ENCODE data around the gene TUBA3D. TPM values are rescaled to one million over a fixed set of nuclear protein-coding genes. Genes with fewer than 3 reads are reported as not detected.
A peak's percentile ranks its signal among the peaks of the same experiment; 100 is the strongest.
"Not testable (repeated sequence)": the region's sequence is repeated elsewhere in the genome, so short reads cannot be mapped to it uniquely, and the experiment has no call there.

Gene TUBA3D
- total RNA-seq, 1 donor from 2014 or later: not detected

DNA sequence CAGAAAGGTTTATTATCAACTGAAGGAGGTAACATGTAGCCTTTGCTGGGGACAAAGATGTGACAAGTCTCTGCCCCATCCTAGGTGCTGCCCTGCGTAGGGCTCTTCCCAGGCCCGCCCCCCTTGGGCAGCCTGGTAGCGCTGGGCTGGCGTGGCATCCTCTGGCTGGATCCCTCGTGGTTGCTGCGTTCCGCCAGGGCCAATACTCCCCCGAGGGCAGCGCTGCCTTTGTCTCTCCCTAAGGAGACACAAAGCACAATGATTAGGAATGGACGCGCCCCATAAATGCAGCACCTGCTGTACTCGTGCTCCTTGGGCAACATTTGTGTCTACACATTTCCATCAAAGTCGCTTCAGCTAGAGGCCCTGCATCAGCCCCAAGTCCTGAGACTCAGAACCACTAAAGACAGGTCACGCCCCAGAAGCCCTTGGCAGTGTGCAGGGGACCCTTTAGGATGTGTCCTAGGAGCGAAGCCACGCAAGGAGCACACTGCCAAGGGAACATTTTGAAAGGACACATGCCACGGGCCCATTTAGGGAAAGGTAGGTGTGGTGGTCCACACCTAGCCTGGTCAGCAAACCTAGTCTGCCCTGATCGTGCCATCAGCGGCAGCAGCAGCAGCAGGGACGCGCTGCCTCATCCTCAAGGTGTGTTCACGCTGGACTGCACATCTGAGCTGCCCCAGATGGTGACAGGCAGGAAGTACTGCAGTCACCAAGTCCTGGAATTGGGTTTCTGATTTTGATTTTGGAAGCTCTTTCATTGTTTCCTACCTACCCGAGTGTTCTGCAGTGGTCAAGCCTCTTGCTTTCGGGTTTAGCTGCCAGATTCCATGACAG, 8.3 kb downstream of the TUBA3D start:
- DNase-seq (ENCODE audit: low read depth): not testable (repeated sequence)

DNA sequence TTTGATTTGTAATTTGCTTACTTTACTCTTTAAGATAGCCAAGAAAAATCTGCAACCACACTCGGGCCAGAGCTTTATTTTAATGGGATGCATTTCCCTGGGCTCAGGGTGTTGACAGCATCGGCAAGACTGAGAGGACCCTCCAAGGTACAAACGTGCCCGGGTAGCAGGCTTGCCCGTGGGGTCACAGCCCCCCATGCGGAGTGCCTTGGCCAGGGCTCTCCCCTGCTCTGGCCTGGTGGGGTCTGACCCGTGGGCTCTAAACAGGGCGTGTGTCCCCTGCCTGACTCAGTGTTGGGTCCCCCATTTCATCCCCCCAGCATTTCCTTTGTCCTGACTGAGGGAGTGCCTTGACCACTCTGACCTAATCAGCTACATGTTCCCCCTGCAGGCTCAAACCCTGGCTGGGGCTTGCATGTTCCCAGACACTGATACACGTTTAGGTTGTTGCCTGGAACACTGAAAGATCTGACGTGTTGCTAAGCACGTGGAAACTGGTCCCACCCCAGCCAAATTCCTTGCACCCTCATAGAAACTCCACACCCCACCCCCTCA, 9.1 kb downstream of the TUBA3D start:
- DNase-seq (ENCODE audit: low read depth): not testable (repeated sequence)

DNA sequence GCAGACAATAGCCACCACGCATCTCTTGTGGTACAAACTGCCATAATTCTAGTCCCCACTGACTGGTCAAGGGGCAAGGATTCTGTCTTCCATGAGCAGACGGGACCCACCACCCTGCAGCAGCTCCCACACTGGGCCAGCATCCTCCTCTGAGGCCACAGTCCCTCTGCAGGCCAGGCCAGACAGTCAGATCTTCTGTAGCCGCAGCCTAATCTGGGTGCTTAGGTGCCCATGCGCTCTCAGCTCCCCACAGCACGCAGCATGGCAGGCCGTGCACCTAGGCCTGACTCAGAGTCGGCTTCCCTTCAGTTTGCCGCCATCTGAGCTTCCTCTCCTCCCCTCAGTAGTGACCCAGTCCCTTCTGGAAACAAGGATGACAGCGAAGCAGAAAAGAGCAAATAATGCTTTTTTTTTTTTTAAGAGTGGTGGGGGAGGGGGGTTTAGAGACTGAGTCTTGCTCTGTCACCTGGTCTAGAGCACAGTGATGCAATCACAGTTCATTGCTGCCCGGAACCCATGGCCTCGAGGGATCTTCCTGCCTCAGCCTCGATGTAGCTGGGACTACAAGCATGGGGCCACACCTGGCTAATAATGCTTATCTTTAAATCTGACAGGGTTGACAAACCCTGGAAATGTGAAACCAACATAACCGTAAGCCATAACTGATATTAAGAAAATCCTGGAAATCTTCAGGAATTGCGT, 10.4 kb downstream of the TUBA3D start:
- DNase-seq (ENCODE audit: low read depth): not testable (repeated sequence)

DNA sequence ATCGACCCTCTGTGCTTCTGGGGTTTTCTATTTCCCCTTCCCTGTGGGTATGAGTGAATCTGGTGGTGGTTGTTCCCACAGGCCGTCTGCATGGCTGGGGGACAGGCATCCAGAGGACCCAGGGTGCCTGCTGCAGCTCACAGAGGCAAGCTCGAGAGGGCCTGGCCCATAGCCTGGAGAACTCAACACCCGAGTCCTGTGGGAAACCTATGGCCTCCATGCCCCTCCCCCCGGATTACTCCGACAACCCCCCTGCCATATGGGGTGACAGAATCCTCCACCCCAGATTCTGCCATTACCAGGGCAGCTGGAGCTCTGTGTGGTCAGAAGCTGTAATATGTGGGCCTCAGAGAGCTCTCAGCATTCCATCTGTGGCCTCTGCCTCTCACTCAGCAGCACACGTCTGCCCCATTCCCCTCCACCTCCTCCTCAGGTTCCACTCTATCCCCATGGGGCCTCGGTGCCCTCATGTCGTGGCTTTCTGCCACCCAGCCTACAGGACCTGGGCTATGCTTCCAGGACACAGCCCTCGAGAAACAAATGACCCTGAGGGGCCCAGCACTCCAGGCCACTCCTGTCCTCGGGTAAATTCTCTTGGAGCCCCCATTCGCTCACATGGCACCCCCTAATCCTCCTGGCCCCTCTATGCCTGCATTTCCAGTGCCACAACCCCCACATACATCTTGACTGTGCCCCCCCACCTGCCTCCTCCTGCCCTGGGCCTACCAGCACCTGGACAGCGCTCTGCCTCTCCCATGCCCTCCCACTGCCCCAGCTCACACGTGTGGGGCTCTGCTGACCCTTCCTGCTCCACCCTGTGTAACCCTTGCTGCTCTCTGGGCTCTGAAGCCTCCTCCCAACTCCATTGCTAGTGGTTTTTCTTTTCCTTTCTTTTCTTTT, 12.6 kb downstream of the TUBA3D start:
- peak; percentile 74 for DNase-seq (ENCODE audit: low read depth)

DNA sequence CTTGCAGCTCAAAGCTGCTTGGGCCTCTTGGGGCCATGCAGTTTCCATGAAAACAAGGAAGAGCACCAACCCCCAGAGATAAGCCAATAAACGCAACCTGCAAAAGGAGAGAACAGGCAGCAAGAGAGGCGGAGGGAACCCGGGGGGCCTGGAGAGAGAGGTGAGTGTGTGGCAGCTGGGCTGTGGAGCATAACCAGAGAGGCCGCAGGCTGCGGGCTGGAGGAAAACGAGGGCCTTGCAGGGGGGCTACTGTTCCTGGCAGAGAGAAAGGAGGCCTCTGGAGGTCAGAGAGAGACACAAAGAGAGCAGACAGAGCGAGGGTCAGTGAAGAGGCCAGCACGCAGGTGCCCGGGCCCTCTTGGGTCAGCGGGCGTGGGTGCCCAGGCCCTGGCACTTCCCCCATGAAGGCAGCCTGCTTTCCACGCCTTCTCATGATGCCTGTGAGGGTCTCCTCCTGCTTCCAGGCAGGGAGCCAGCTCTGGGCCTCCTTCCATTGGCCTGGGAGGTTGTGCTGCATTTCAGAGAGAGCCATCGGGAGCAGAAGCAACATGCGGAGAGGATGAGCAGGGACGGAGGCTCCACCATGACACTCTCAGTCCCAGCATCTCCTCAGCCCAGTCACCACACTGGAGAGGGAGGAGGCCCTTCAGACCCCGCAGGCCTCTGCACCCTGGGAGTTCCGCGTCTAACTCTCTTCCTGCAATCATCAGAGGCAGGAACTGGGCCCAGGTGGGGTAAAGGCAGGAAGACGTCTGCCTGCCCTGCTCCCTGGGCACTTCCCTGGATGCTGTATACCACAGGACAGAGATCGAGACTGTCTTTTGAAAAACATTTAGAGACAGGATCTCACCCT, 14.9 kb downstream of the TUBA3D start:
- not testable (repeated sequence) for DNase-seq (ENCODE audit: low read depth)

DNA sequence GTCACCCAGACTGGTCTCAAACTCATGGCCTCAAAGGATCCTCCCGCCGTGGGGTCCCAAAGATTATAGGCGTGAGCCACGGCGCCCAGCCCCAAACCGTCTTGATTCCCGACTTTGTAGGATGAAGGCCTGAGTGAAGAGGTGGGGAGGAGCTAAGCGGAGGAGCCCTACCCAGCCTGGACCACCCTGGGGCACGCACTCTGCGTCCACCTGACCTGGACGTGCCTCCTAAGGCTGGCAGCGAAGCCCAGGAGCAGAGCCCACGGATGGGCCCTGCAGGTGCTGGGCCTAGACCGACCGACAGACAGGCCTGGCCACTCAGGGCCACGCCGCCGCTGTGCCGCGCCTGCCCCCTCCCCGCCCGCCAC, 15.5 kb downstream of the TUBA3D start:
- not testable (repeated sequence) for DNase-seq (ENCODE audit: low read depth)

DNA sequence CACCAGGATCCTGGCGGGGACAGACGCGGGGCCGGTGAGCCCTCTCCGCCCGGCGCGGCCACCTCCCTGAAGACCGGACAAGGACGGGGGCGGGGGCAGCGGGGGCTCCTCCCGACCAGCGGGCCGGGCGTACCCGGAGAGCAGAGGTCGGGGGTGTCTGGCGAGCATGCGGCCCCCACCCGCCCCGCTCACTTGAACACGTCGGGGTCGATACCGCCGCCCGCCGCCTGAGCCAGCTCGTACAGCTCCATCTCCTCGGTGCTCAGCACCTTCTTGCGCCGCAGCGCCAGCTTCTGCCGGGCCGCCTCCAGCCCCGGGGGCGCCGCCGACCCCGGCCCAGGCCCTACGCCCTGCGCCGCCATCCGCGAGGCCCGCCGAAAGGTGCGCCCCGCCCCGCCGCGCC, 16.1 kb downstream of the TUBA3D start, which contains the start of gene MZT2A:
Gene MZT2A (minus strand): TSS at position 383 of the 403 bp plus-strand sequence. CDS start 21 bp downstream, at position 362.
- DNase-seq (ENCODE audit: low read depth): not testable (repeated sequence)

DNA sequence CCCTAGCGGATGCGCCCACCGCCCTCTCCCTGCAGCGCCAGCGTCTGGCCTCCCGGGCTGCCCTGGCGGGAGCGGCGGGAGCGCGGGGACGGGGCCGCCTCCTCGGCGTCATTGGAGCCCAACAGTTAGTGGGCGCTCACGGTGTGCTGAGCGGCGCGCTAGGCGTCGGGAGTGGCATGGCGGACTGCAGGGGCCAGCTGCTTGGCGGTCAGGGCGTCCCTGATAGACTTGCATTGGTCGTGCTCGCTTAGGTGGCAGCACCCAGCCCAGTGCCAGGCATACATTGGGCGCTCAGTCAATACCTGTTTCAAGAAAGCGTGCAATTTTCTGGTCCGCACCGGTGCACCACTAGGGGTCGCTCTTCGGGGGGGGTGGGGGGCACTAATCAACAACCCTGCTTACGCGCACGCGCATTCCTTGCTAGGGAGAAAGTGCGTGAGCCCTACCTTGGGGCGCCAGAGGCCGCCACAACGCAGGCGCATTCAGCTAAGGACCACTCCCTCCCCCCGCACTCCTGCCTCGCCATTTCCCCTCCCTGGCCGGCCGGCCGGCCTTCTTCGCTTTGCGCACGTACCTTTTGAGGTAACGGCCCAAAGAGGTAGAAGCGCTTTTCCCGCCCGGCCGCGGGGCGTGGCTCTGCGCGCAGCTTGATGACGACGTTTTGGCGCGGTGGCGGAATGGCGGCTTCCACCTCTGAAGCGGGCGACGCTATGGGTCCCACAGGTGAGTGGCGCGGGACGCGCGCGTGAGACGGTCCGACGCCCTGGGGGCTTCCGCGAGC, 16.7 kb downstream of the TUBA3D start:
- DNase-seq (ENCODE audit: low read depth): peak; percentile 94

DNA sequence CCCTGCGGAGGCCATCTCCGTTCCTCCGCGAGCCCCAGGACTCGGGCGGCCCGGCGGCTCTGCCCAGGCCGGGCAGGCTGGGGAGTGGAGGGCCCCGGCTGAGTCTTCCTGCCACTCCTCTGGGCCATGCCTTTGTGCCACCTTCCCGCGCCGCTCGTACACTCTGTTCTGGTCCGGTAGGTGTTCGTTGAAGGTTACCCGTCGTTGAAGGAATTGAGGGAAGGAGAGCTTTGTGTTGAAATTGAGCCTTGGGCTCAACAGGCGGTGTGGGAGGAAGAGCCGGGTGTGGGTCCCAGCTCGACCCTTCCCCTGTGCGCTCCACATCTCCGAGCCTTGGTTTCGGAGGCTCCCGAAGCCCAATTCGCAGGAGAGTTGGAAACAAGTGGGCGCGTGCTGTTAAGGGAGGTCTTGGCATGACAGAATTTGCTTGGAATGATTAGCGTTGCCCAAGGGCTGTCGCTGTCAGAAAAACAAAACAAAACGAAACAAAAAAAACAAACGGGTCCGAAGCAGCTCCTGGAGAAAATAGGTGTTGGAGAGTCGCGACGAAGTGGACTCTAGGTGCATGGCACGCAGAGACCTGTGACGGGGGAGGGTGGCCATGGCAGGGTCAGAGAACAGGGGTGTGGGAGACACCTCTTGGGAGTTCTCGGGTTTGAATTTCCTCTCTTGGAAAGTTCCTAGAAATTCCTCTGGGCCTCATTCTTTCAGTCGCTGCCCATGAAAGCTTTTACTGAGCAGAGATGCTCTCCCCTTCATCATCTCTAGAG, 17.5 kb downstream of the TUBA3D start:
- no peak for DNase-seq (ENCODE audit: low read depth)

DNA sequence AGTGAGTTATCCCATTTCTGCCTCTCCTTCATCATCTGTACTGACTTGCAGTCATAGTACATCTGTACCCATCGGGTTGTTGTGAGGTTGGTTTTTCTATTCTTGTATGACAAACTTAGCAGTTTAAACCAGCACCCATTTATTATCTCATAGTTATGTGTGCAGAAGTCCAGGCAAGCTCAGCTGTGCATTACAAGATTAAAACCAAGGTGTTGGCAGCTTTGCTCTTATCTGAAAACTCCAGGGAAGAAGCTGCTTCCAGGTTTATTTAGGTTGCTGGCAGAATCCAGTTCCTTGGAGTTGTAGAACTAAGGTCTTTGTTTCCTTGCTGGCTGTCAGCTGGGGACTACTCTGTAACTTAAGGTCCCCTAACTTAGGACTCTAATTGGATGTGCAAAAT, 19.6 kb downstream of the TUBA3D start:
- DNase-seq (ENCODE audit: low read depth): not testable (repeated sequence)

DNA sequence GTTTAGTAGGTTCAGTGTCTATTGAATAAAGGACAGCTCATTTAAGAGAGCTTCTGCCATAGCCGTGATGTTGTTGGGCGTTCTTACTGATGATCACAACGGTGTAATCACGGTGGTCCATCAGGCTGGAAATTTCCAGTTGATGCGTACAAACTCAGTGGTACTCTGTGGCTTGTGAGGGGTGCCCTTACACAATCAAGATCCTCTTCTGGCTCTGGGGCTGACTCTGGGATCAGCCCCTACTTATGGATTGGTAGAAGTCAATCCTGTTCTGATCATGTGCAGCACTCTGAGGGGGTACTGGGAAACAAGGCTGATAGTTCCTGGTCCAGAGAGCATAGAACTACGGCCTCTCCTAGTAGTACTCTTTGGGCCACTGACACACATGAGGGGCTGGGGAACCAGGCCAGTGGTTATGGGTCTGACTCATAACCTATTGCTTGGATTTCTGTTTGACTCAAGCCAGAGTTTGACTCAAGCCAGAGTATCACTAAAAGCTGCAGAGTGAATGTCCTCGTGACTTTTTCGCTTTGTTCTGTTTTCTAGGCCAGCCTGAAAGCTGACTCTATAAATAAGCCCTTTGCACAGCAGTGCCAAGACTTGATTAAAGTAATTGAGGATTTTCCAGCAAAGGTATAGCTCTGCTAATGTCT, 22.5 kb downstream of the TUBA3D start:
- DNase-seq (ENCODE audit: low read depth): not testable (repeated sequence)

DNA sequence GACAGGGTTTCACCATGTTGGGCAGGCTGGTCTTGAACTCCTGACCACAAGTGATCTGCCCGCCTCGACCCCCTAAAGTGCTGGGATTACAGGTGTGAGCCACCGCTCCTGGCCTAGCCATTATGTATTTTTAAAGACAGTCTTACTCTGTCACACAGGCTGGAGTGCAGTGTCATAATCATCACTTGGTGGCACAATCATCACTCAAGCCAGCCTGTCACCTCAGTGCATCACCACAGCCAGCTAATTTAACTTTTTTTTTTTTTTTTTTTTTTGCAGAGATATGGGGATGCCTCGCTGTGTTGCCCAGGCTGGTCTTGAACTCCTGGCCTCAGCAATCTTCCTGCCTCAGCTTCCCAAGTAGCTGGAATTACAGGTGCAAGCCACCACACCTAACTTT, 27.7 kb downstream of the TUBA3D start:
- DNase-seq (ENCODE audit: low read depth): not testable (repeated sequence)

DNA sequence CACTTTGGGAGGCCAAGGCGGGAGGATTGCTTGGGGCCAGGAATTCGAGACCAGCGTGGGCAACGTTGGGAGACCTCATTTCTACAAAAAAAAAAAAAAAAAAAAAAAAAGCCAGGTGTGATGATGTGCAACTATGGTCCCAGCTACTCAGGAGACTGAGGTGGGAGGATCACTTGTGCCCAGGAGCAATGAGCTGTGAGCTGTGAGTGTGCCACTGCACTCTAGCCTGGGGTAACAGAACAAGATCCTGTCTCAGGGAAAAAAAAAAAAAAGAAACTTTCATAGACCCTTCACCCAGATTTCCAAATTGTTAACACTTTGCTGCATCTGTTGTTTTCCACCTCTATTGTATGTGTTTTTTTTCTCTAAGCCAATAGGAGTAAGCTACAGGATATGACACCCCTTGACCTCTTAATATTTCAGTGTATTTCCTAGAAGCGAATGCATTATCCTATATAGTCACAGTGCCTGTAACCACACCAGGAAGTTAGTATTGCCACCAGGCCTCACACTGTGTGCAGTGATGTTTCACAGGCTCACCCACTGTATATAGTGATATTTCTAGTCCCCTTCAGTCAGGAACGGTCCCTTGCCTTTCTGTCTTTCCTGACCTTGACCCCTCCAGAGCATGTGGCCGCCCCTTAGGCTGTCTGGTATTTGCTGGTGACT, 28.3 kb downstream of the TUBA3D start:
- not testable (repeated sequence) for DNase-seq (ENCODE audit: low read depth)

DNA sequence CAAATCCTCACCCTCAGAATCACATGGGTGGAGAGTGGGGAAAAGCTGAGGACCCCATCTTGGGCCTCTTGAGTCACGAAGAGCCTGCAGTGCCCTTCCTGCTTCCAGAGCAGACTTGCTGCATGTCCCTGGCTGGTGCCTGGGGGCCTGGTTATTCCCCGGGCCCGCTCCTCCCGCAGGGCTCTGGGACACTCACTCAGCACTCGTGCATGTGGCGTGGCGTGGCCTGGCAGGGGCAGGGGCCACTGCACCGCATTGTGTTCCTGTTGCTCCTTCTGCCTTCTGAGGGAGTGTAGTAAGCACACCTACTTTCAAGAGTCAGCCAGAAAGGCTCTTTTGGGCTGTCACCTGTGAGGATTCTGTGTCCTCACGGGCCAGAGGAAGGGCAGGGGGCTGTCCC, 33.7 kb downstream of the TUBA3D start:
- DNase-seq (ENCODE audit: low read depth): no peak

DNA sequence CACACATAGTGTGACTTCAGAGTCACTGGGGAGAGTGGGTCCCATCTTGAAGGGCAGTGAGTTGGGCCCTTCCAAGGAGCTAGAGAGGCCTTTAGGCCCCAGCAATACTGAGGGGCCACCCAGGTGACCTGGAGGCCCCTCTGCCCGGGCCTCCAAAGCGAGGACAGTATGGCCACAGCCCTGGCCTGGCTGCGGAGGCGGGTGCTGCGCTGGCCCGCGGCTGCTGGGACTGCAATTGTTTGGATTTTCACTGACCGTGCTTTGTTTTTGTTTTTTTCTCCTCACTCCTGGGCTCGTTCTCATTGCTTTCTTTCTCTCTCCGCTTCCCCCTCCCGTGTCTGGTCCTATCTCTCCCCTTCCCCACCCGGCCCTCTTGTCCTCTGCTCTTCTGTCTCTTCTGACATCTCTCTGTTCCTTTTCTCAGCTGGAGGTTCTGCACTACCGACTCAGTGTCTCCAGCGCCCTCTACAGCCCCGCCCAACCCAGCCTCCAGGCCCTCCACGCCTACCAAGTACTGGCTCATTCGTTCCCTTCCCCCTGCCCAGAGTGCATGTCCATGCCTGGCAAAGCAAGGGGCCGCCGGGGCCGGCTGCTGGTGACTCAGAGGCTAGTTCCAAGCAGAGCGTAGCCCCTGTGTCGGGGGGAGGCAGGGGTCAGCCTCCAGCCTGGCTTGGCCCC, 35.5 kb downstream of the TUBA3D start:
- not testable (repeated sequence) for DNase-seq (ENCODE audit: low read depth)

DNA sequence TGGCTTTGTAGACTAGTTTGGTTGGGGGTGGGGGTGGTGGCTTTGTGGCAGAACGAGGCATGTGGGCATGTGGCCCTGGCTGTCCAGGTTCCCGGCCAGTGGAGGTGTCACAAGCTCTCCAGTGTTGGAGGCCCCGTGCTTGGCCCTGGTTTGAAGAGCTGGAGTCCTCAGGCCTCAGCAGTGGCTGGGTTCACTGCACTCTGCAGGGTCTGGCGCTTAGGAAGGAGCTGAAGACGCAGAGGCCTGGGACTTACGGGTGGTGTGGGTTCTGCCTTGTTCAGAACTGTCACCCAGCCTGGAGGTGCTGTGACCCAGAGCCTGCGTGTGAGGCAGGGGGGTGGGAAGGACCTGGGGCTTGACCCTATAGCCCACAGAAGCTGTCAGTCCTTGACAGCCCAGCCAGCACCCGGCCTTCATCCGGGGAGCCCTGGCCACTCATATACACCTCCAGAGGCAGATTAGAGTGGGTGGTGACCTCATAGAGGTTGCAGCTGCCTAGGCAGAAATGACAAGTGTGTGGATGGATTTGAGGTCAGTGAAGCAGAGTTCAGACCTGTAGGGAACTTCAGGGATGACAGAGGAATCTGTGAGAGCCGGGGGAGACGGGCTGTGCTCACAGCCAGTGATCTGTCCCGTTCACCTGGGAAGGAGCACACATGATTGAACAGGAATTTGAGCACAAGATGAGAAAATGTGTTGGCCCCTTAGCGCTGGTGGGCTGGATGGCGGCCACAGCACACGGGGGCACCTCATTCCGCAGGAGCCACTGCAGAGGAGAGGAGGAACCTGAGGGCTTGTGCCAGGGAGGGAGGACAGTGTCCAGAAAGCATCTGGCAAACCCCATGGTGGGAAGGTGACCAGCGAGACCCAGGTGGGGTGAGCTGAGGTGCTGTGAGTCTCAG, 36.3 kb downstream of the TUBA3D start:
- DNase-seq (ENCODE audit: low read depth): not testable (repeated sequence)
